ENCODE measurements around the gene HSPA12B. TPM values are rescaled to one million over a fixed set of nuclear protein-coding genes. Genes with fewer than 3 reads are reported as not detected.
A peak's percentile ranks its signal among the peaks of the same experiment; 100 is the strongest.

Gene HSPA12B
- total and polyA plus RNA-seq, 2 of the 13 experiments (the other 11 are each of a cell fraction or from before 2014, with no cell fraction given) = 0.01 TPM; not detected in 1

GRCh38 chr20:3739054-3739925 is 6.8 kb downstream of the HSPA12B start (continued):
- TF ChIP-seq CEBPZ (IDR thresholded peaks at IDR 0.05; ENCODE audit: low read length) = no peak
- peak; percentile 60; the same call in 1 of the 2 replicates for TF ChIP-seq ZNF292 (CRISPR knock-in tag; IDR thresholded peaks at IDR 0.05; ENCODE audit: borderline replicate concordance, low read depth)
- TF ChIP-seq ZNF552 (CRISPR knock-in tag; IDR thresholded peaks at IDR 0.05; ENCODE audit: borderline replicate concordance) = peak; percentile 52; the same call in 1 of the 2 replicates
- no peak for TF ChIP-seq ZSCAN20 (CRISPR knock-in tag; IDR thresholded peaks at IDR 0.05; ENCODE audit: borderline replicate concordance)
- no peak for TF ChIP-seq MTF1 (CRISPR knock-in tag; IDR thresholded peaks at IDR 0.05)
- TF ChIP-seq CHD2 (IDR thresholded peaks at IDR 0.05; ENCODE audit: low read depth, low read length) = 0 out of 2 replicates have a peak, but pooled peaks have one; percentile 18
- TF ChIP-seq REPIN1 (CRISPR knock-in tag; IDR thresholded peaks at IDR 0.05; ENCODE audit: borderline replicate concordance, low read depth) = no peak
- TF ChIP-seq ZNF547 (CRISPR knock-in tag; IDR thresholded peaks at IDR 0.05) = no peak
- TF ChIP-seq PRDM15 (CRISPR knock-in tag; IDR thresholded peaks at IDR 0.05) = no peak
- no peak for TF ChIP-seq ZNF460 (CRISPR knock-in tag; IDR thresholded peaks at IDR 0.05; ENCODE audit: borderline replicate concordance)
- peak; percentile 69 for TF ChIP-seq SALL1 (CRISPR knock-in tag; IDR thresholded peaks at IDR 0.05)
- no peak for TF ChIP-seq HNF4G (IDR thresholded peaks at IDR 0.05; ENCODE audit: borderline replicate concordance, low read depth, low read length)
- peak; percentile 40; the same call in 1 of the 2 replicates for TF ChIP-seq HNF4G (CRISPR knock-in tag; IDR thresholded peaks at IDR 0.05; ENCODE audit: borderline replicate concordance, low read depth)
- no peak for TF ChIP-seq EP300 (IDR thresholded peaks at IDR 0.05; ENCODE audit: low read depth in 2 of 2, low read length in 2 of 2)
- no peak for TF ChIP-seq EP300 (CRISPR knock-in tag; IDR thresholded peaks at IDR 0.05; ENCODE audit: borderline replicate concordance)
- 0 out of 2 replicates have a peak, but pooled peaks have one; percentile 83 for TF ChIP-seq ZNF83 (CRISPR knock-in tag; IDR thresholded peaks at IDR 0.05; ENCODE audit: borderline replicate concordance)
- peak; percentile 93 for TF ChIP-seq MAX (IDR thresholded peaks at IDR 0.05)
- no peak for TF ChIP-seq ATRX (CRISPR knock-in tag; IDR thresholded peaks at IDR 0.05; ENCODE audit: borderline replicate concordance)
- 0 out of 2 replicates have a peak, but pooled peaks have one; percentile 45 for TF ChIP-seq MEIS1 (CRISPR knock-in tag; IDR thresholded peaks at IDR 0.05; ENCODE audit: borderline replicate concordance)

Data from HepG2 (cell line).